HUES64 (cell line): Measurements from ENCODE around the gene SEC62.
"Not testable (repeated sequence)": the region's sequence is repeated elsewhere in the genome, so short reads cannot be mapped to it uniquely, and the experiment has no call there.

Experiments
- H3K27ac ChIP-seq: 2 replicates; pipeline ENCODE4 v1.7.0; 2013; ENCODE audit warnings: low read depth, low read length, inconsistent platforms
- H3K27me3 ChIP-seq: 2 replicates; pipeline ENCODE4 v1.6.1; 2013; ENCODE audit warnings: mild to moderate bottlenecking, low read length; ENCODE audit not compliant: insufficient read depth
- H3K36me3 ChIP-seq: 2 replicates; pipeline ENCODE4 v1.6.1; 2013; ENCODE audit warnings: mild to moderate bottlenecking, low read length; ENCODE audit not compliant: insufficient read depth
- H3K4me1 ChIP-seq: 2 replicates; pipeline ENCODE4 v1.6.1; 2013; ENCODE audit warnings: mild to moderate bottlenecking, low read length, moderate library complexity; ENCODE audit not compliant: insufficient read depth
- H3K4me3 ChIP-seq: 2 replicates; pipeline ENCODE4 v1.5.1; 2013; ENCODE audit warnings: mild to moderate bottlenecking, low read length, moderate library complexity
- H3K9ac ChIP-seq: 2 replicates; pipeline ENCODE4 v1.6.1; 2013; ENCODE audit warnings: mild to moderate bottlenecking, low read depth, low read length
- H3K9me3 ChIP-seq: 2 replicates; pipeline ENCODE4 v1.6.1; 2013; ENCODE audit warnings: low read depth, low read length; ENCODE audit not compliant: insufficient read depth
- WGBS: fragments of 150-250, 120-280 bp; methylation state at CpG from one replicate; pipeline ENCODE4 v1.1.7; 2013; ENCODE audit warnings: missing lambda C conversion rate; 5-methylcytosine and 5-hydroxymethylcytosine counted together

SEC62 gene

GRCh38 chr3:169998668-169999131 is 32.1 kb downstream of the SEC62 start:
- WGBS: 89% methylated on average over 2 of the region's 2 CpGs
- no peaks in the 10 kb centered on the region for H3K9me3 ChIP-seq
- no peak overlapping the region for H3K9ac ChIP-seq
- H3K4me1 ChIP-seq: no peaks in the 10 kb centered on the region
- no peaks in the 10 kb centered on the region for H3K27me3 ChIP-seq
- no peak overlapping the region for H3K27ac ChIP-seq
- peaks cover 28% of the 10 kb centered on the region for H3K36me3 ChIP-seq
- no peak overlapping the region for H3K4me3 ChIP-seq

GRCh38 chr3:169999433-169999832 is 32.8 kb downstream of the SEC62 start:
- no peaks in the 10 kb centered on the region for H3K4me1 ChIP-seq
- H3K27ac ChIP-seq: no peak overlapping the region

GRCh38 chr3:170000051-170000450 is 33.4 kb downstream of the SEC62 start:
- Histone ChIP-seq H3K4me3 (no peak overlapping the region), H3K4me1 (no peaks in the 10 kb centered on the region), H3K27me3 (no peaks in the 10 kb centered on the region), H3K36me3 (peaks cover 16% of the 10 kb centered on the region), H3K9me3 (no peaks in the 10 kb centered on the region), H3K9ac (no peak overlapping the region), H3K27ac (no peak overlapping the region)
- 97% methylated on average over 2 of the region's 2 CpGs for WGBS

More at GRCh38 chr3:169999433-169999832, 32.8 kb downstream of the SEC62 start:
- Histone ChIP-seq H3K4me3 (no peak overlapping the region), H3K9ac (no peak overlapping the region), H3K27me3 (no peaks in the 10 kb centered on the region), H3K9me3 (no peaks in the 10 kb centered on the region), H3K36me3 (peaks cover 21% of the 10 kb centered on the region)
- 86% methylated on average over 1 of the region's 1 CpG for WGBS

- no peak overlapping the region for H3K27ac ChIP-seq
- H3K9me3 ChIP-seq: no peaks in the 10 kb centered on the region
- H3K4me1 ChIP-seq: no peaks in the 10 kb centered on the region
- H3K4me3 ChIP-seq: no peak overlapping the region
- 95% methylated on average over 10 of the region's 10 CpGs for WGBS
- peaks cover 3% of the 10 kb centered on the region; the same call in 1 of the 2 replicates for H3K36me3 ChIP-seq
- H3K27me3 ChIP-seq: no peaks in the 10 kb centered on the region
- H3K9ac ChIP-seq: no peak overlapping the region
These were observed 35.6 kb downstream of the SEC62 start for GRCh38 chr3:170002231-170002630.

- H3K4me3 ChIP-seq: no peak overlapping the region
- 100% methylated on average over 1 of the region's 1 CpG for WGBS
- no peaks in the 10 kb centered on the region for H3K9me3 ChIP-seq
- H3K4me1 ChIP-seq: no peaks in the 10 kb centered on the region
- H3K36me3 ChIP-seq: peaks cover 3% of the 10 kb centered on the region; the same call in 1 of the 2 replicates
- H3K9ac ChIP-seq: no peak overlapping the region
- H3K27me3 ChIP-seq: no peaks in the 10 kb centered on the region
- H3K27ac ChIP-seq: no peak overlapping the region
These were observed 36.3 kb downstream of the SEC62 start for GRCh38 chr3:170002879-170003278.

GRCh38 chr3:170003881-170004356 is 37.3 kb downstream of the SEC62 start:
- no peak overlapping the region for H3K4me3 ChIP-seq
- H3K36me3 ChIP-seq: no peaks in the 10 kb centered on the region; the same call in 1 of the 2 replicates
- H3K27me3 ChIP-seq: no peaks in the 10 kb centered on the region
- H3K9ac ChIP-seq: no peak overlapping the region
- no peaks in the 10 kb centered on the region for H3K9me3 ChIP-seq
- 87% methylated on average over 2 of the region's 2 CpGs for WGBS
- no peak overlapping the region for H3K27ac ChIP-seq
- H3K4me1 ChIP-seq: no peaks in the 10 kb centered on the region

GRCh38 chr3:170007031-170007663 is 40.5 kb downstream of the SEC62 start:
- H3K4me1 ChIP-seq: no peaks in the 10 kb centered on the region
- no peak overlapping the region for H3K27ac ChIP-seq
- WGBS: 87% methylated on average over 7 of the region's 7 CpGs

GRCh38 chr3:170010498-170010897 is 43.9 kb downstream of the SEC62 start:
- Histone ChIP-seq H3K9ac (no peak overlapping the region), H3K36me3 (no peaks in the 10 kb centered on the region), H3K9me3 (no peaks in the 10 kb centered on the region), H3K27me3 (no peaks in the 10 kb centered on the region), H3K27ac (no peak overlapping the region), H3K4me1 (no peaks in the 10 kb centered on the region), H3K4me3 (no peak overlapping the region)
- 98% methylated on average over 4 of the region's 4 CpGs for WGBS

More at GRCh38 chr3:170007031-170007663, 40.5 kb downstream of the SEC62 start:
- Histone ChIP-seq H3K36me3 (no peaks in the 10 kb centered on the region), H3K4me3 (no peak overlapping the region), H3K9ac (no peak overlapping the region), H3K27me3 (no peaks in the 10 kb centered on the region), H3K9me3 (no peaks in the 10 kb centered on the region)

- H3K36me3 ChIP-seq: no peaks in the 10 kb centered on the region
- no peaks in the 10 kb centered on the region for H3K9me3 ChIP-seq
- H3K4me3 ChIP-seq: no peak overlapping the region
- H3K27me3 ChIP-seq: no peaks in the 10 kb centered on the region
- H3K9ac ChIP-seq: no peak overlapping the region
- H3K4me1 ChIP-seq: no peaks in the 10 kb centered on the region
- no peak overlapping the region for H3K27ac ChIP-seq
- 90% methylated on average over 6 of the region's 7 CpGs for WGBS
These were observed 46.2 kb downstream of the SEC62 start for GRCh38 chr3:170012683-170013400.

- no peaks in the 10 kb centered on the region for H3K9me3 ChIP-seq
- no peak overlapping the region for H3K27ac ChIP-seq
- H3K9ac ChIP-seq: no peak overlapping the region
- H3K36me3 ChIP-seq: no peaks in the 10 kb centered on the region
- no peaks in the 10 kb centered on the region for H3K4me1 ChIP-seq
- WGBS: 92% methylated on average over 3 of the region's 3 CpGs
- H3K27me3 ChIP-seq: no peaks in the 10 kb centered on the region
- no peak overlapping the region for H3K4me3 ChIP-seq
These were observed 49.5 kb downstream of the SEC62 start for GRCh38 chr3:170016057-170016456.

GRCh38 chr3:170019306-170019705 is 52.7 kb downstream of the SEC62 start:
- H3K36me3 ChIP-seq, H3K27me3 ChIP-seq, H3K27ac ChIP-seq, H3K4me3 ChIP-seq, H3K9ac ChIP-seq, H3K9me3 ChIP-seq, H3K4me1 ChIP-seq: not testable (repeated sequence)
- WGBS: 97% methylated on average over 4 of the region's 4 CpGs
